PFSK-1 (cell line): ENCODE data around the gene PIGZ.

ENCODE experiments used
- FOXP2 ChIP-seq: optimal IDR thresholded peaks from 2 replicates; pipeline ENCODE3; 2011; ENCODE audit warnings: borderline replicate concordance, control low read depth, inconsistent platforms; ENCODE audit not compliant: insufficient read depth; ENCODE audit errors: extremely low read length, extremely low read depth
- POLR2AphosphoS5 ChIP-seq: IDR thresholded peaks from 2 replicates; pipeline ENCODE4 v1.6.1; 2012; ENCODE audit warnings: low read depth, mild to moderate bottlenecking, control low read depth, low read length, moderate library complexity
- REST ChIP-seq, 2 experiments: IDR thresholded peaks; 2 replicates each; pipeline versions ENCODE4 v1.6.1 to v1.8.0; 2011 to 2012; ENCODE audit warnings: low read depth in 2 of 2, low read length in 2 of 2, control low read depth in 1 of 2, inconsistent platforms in 1 of 2, mild to moderate bottlenecking in 1 of 2, moderate library complexity in 1 of 2; ENCODE audit not compliant: insufficient read depth in 1 of 2
- SIN3A ChIP-seq: IDR thresholded peaks from 2 replicates; pipeline ENCODE4 v1.6.1; 2012; ENCODE audit warnings: mild to moderate bottlenecking, low read length, moderate library complexity, borderline replicate concordance; ENCODE audit not compliant: insufficient read depth
- TAF1 ChIP-seq: IDR thresholded peaks from 2 replicates; pipeline ENCODE4 v1.6.1; 2012; ENCODE audit warnings: low read length, control low read depth, borderline replicate concordance; ENCODE audit not compliant: insufficient read depth

PIGZ gene

GRCh38 chr3:196927571-196928453 lies 40.8 kb downstream of the PIGZ start:
- TF ChIP-seq SIN3A = no peak
- TF ChIP-seq FOXP2 = no peak
- no peak for TF ChIP-seq POLR2AphosphoS5

DNA sequence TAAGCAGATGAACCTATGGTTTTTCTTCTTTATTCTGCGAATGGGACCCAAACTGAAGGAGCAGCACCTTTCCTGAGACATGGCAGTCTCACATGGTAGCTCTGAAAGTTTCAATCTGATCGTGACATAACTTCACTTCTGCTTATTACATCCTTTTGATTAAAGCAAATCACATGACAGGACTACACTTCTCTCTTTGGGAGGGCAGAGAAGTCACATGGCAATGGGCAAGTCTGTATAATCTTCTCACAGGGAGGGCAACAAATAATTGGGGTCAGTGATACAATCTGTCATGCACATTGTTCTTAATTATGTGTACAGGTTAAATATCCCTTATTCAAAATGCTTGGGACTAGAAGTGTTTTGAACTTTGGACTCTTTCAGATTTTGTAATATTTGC lies 47.9 kb downstream of the PIGZ start:
- TF ChIP-seq SIN3A = no peak
- TF ChIP-seq TAF1 = no peak
- no peak for TF ChIP-seq POLR2AphosphoS5
- no peak for TF ChIP-seq REST (IDR thresholded peaks at IDR 0.05; ENCODE audit: insufficient read depth in 1 of 2, low read depth in 2 of 2, low read length in 2 of 2)
- no peak for TF ChIP-seq FOXP2

DNA sequence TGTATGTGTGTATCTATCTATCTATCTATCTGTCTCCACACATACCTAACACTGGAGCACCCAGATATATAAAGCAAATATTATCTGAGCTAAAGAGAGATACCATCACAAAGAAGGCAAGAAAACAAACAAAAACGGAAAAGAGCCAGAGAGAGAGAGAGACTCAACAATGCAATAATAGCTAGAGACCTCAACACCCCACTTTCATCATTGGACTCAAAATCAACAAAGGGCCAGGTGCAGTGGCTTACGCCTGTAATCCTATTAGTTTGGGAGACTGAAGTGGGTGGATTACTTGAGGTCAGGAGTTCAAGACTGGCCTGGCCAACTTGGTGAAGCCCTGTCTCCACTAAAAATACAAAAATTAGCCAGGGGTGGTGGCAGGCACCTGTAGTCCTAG lies 49.7 kb downstream of the PIGZ start:
- TF ChIP-seq SIN3A = no peak
- TF ChIP-seq FOXP2 = no peak
- TF ChIP-seq REST (IDR thresholded peaks at IDR 0.05; ENCODE audit: insufficient read depth in 1 of 2, low read depth in 2 of 2, low read length in 2 of 2) = no peak
- no peak for TF ChIP-seq POLR2AphosphoS5
- TF ChIP-seq TAF1 = no peak

- TF ChIP-seq SIN3A (no peak), FOXP2 (no peak), POLR2AphosphoS5 (no peak), TAF1 (no peak), REST (IDR thresholded peaks at IDR 0.05; ENCODE audit: insufficient read depth in 1 of 2, low read depth in 2 of 2, low read length in 2 of 2) (no peak)
These were observed 51.6 kb downstream of the PIGZ start for GRCh38 chr3:196916995-196917394.

DNA sequence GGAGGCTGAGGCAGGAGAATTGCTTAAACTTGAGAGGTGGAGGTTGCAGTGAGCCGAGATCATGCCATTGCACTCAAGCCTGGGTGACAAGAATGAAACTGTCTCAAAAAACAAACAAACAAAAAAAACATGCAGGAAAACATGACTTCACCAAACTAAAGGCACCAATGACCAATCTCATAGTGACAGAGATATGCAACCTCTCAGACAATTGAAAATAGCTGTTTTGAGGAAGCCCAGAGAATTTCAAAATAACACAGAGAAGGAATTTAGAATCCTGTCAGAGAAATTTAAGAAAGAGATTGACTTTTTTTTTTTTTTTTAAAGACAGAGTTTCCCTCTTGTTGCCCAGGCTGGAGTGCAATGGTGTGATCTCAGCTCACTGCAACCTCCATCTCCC lies 52.4 kb downstream of the PIGZ start:
- TF ChIP-seq FOXP2 = no peak
- no peak for TF ChIP-seq SIN3A
- no peak for TF ChIP-seq REST (IDR thresholded peaks at IDR 0.05; ENCODE audit: insufficient read depth in 1 of 2, low read depth in 2 of 2, low read length in 2 of 2)
- no peak for TF ChIP-seq POLR2AphosphoS5
- no peak for TF ChIP-seq TAF1
